Activated CD8-positive, alpha-beta T cell treated with anti-CD3 and anti-CD28 coated beads for 36 hours (primary cell): ENCODE results near the gene PRR18. TPM values are rescaled to one million over a fixed set of nuclear protein-coding genes. Genes with fewer than 3 reads are reported as not detected.

Experiments
- ATAC-seq: fragments of 200-7000 bp; cut with Tn5 transposase; one replicate; pipeline ENCODE4 v1.10.0; 2021; ENCODE audit warnings: mild to moderate bottlenecking, moderate library complexity
- CTCF ChIA-PET: fragments of 350-600 bp; sonication (Branson Sonifier 250); formaldehyde crosslinking; loops from one replicate; lab custom pipeline; 2021; ENCODE audit warnings: antibody characterized with exemption; lab: Charles Lee
- POLR2A ChIA-PET: fragments of 350-600 bp; sonication (Branson Sonifier 250); formaldehyde crosslinking; loops from one replicate; lab custom pipeline; 2021; ENCODE audit warnings: antibody characterized with exemption; lab: Charles Lee
- DNase-seq: peaks from one replicate; pipeline ENCODE4 v3.0.0-alpha.2; 2020
- H3K27ac Mint-ChIP-seq: one replicate; pipeline ENCODE4 v1.8.0; 2021; ENCODE audit warnings: mild to moderate bottlenecking, mixed read lengths
- H3K27me3 Mint-ChIP-seq: one replicate; pipeline ENCODE4 v1.8.0; 2021; ENCODE audit warnings: mixed read lengths
- H3K36me3 Mint-ChIP-seq: one replicate; pipeline ENCODE4 v1.8.0; 2021; ENCODE audit warnings: low read depth, mixed read lengths
- H3K4me1 Mint-ChIP-seq: one replicate; pipeline ENCODE4 v1.8.0; 2021; ENCODE audit warnings: low read depth, mixed read lengths
- H3K4me3 Mint-ChIP-seq: one replicate; pipeline ENCODE4 v1.8.0; 2021; ENCODE audit warnings: mild to moderate bottlenecking, moderate library complexity, mixed read lengths
- H3K9me3 Mint-ChIP-seq: one replicate; pipeline ENCODE4 v1.8.0; 2021; ENCODE audit warnings: mixed read lengths
- intact Hi-C: fragments of 100-400 bp; cut with micrococcal nuclease; formaldehyde crosslinking; loops from one replicate; pipeline ENCODE4 v1.10.0; 2022
- total RNA-seq, 2 experiments: library from RNA; stranded (reverse); gene quantifications; one replicate each; pipeline ENCODE4 v1.2.3, GENCODE V29; 2021
- TF ChIP-seq, protein P1 (sequence below): fragments of 200-600 bp; IDR thresholded peaks from one replicate; pipeline ENCODE4 v1.8.0; 2022; ENCODE audit warnings: antibody characterized with exemption, mild to moderate bottlenecking

Gene PRR18
- total RNA-seq, 2 experiments from 2014 or later: 0.23 to 0.27 TPM

DNA sequence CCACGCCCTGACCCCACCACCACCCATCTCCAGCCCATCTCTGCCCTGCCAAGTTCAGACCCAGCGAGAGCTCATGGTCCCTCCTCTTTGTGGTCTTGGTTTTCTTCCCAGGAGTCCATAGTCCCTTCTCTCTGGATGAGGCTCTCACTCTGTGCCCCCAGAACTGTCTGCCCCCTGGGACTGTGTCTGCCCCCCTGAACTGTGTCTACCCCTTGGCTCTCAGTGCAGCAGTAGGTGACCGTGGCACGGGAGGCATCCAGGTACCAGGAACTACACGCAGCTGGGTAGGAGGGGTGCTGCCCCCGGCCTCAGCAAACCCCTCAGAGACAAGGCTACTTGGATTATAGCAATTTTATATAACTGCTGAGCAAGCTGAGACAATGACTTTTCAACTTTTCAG, 23.6 kb downstream of the PRR18 start:
- H3K9me3 Mint-ChIP-seq: no peaks in the 10 kb centered on the region
- DNase-seq (no peak), ATAC-seq (no peak)
- CTCF ChIA-PET: interaction anchor here (0.9 to 2.2 kb wide), 3 partner anchors 9 to 115 kb away, joined by 3 to 10 read pairs (median 7); no protein-coding TSS in a partner anchor
- TF ChIP-seq, protein P1, sequence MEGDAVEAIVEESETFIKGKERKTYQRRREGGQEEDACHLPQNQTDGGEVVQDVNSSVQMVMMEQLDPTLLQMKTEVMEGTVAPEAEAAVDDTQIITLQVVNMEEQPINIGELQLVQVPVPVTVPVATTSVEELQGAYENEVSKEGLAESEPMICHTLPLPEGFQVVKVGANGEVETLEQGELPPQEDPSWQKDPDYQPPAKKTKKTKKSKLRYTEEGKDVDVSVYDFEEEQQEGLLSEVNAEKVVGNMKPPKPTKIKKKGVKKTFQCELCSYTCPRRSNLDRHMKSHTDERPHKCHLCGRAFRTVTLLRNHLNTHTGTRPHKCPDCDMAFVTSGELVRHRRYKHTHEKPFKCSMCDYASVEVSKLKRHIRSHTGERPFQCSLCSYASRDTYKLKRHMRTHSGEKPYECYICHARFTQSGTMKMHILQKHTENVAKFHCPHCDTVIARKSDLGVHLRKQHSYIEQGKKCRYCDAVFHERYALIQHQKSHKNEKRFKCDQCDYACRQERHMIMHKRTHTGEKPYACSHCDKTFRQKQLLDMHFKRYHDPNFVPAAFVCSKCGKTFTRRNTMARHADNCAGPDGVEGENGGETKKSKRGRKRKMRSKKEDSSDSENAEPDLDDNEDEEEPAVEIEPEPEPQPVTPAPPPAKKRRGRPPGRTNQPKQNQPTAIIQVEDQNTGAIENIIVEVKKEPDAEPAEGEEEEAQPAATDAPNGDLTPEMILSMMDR: no peak
- intact Hi-C loops: no loop called here
- H3K27me3 Mint-ChIP-seq: peaks cover 3% of the 10 kb centered on the region
- H3K36me3 Mint-ChIP-seq: no peaks in the 10 kb centered on the region
- POLR2A ChIA-PET: no interaction called here
- H3K27ac Mint-ChIP-seq: no peak overlapping the region
- no peaks in the 10 kb centered on the region for H3K4me1 Mint-ChIP-seq
- H3K4me3 Mint-ChIP-seq: no peak overlapping the region

DNA sequence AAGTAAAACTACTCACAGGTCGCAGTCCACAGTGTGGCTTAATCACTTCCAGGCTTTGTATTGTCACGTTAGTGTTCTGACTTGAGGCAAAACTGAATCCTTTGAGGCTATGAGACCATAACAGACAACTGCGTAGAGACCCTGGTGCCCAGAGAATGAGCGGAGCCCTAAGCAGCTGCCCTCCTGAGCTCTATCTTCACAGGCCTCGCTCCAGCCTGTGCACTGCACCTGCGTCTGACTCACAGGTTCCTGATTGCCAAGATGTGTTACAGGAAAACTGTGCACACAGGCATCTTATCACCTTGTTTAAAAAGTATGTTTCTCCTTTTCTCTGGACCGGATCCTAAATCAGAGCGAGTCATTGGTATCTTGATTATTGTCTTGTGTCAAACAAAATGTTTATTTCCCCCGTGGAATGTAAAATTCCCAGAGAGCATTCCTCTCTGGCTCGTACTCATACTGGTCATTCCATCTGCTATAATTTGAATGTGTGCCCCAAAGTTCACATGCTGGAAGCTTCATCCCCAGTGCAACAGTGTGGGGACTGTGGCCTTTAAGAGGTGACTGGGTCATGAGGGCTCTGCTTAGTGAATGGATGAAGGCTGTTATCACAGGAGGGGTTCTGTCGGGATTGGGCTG, 25.7 kb downstream of the PRR18 start:
- ChIA-PET POLR2A (no interaction called here), CTCF (interaction anchor here (0.7 to 1.3 kb wide), 2 partner anchors 12 to 118 kb away, joined by 3 to 7 read pairs; no protein-coding TSS in a partner anchor)
- Mint-ChIP-seq H3K4me1 (no peaks in the 10 kb centered on the region), H3K36me3 (no peaks in the 10 kb centered on the region), H3K27ac (no peak overlapping the region), H3K4me3 (no peak overlapping the region), H3K27me3 (peaks cover 3% of the 10 kb centered on the region), H3K9me3 (no peaks in the 10 kb centered on the region)
- ATAC-seq (no peak), DNase-seq (no peak)
- TF ChIP-seq, protein P1: no peak
- intact Hi-C loops: no loop called here

DNA sequence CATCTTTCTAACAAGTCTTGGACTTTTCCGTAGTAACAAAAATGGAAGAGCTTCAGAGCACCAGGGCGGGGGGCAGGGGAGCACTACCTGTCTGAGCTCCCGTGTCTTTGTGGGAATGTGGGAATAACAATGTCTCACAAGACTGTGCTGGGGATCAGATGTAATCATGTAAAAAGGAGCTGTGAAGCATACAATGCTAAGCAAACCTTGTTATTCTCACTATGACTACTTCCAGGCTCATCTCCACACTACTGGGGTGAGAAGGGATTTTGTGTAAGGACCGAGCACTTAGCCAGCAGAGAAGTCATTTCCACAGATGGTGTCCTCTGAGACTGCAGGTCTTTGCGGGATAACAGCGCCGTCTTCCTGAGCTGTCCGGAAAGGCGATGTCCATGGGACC, 27.1 kb downstream of the PRR18 start:
- Mint-ChIP-seq H3K9me3 (no peaks in the 10 kb centered on the region), H3K27me3 (peaks cover 3% of the 10 kb centered on the region), H3K4me3 (no peak overlapping the region), H3K4me1 (no peaks in the 10 kb centered on the region), H3K36me3 (no peaks in the 10 kb centered on the region), H3K27ac (no peak overlapping the region)
- ATAC-seq (no peak), DNase-seq (no peak)
- intact Hi-C loops: no loop called here
- CTCF ChIA-PET: interaction anchor here (0.7 to 1.9 kb wide), 7 partner anchors 11 to 119 kb away, joined by 3 to 7 read pairs (median 7); no protein-coding TSS in a partner anchor
- TF ChIP-seq, protein P1: no peak
- POLR2A ChIA-PET: interaction anchor here (0.9 kb wide), 1 partner anchor 34 kb away, joined by 4 read pairs; no protein-coding TSS in a partner anchor

DNA sequence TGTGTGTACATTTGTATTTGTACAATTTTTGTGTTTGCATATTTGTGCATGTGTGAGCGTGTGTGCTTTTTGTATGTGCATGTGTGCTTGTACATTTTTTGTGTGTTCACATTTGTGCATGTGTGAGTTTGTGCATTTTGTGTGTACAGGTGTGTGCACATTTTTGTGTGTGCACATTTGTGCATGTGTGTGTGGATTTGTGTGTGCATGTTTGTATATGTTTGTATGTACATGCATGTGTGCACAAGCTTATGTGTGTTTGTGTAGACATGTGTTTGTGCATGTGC, 28.9 kb downstream of the PRR18 start:
- Mint-ChIP-seq H3K4me3 (no peak overlapping the region), H3K27me3 (peaks cover 1% of the 10 kb centered on the region), H3K4me1 (peaks cover 6% of the 10 kb centered on the region), H3K9me3 (no peaks in the 10 kb centered on the region), H3K27ac (no peak overlapping the region), H3K36me3 (no peaks in the 10 kb centered on the region)
- ChIA-PET POLR2A (no interaction called here), CTCF (interaction anchor here (0.7 to 1.6 kb wide), 2 partner anchors 15 to 30 kb away, joined by 4 to 7 read pairs; no protein-coding TSS in a partner anchor)
- intact Hi-C loops: no loop called here
- DNase-seq (no peak), ATAC-seq (no peak)
- TF ChIP-seq, protein P1: no peak

DNA sequence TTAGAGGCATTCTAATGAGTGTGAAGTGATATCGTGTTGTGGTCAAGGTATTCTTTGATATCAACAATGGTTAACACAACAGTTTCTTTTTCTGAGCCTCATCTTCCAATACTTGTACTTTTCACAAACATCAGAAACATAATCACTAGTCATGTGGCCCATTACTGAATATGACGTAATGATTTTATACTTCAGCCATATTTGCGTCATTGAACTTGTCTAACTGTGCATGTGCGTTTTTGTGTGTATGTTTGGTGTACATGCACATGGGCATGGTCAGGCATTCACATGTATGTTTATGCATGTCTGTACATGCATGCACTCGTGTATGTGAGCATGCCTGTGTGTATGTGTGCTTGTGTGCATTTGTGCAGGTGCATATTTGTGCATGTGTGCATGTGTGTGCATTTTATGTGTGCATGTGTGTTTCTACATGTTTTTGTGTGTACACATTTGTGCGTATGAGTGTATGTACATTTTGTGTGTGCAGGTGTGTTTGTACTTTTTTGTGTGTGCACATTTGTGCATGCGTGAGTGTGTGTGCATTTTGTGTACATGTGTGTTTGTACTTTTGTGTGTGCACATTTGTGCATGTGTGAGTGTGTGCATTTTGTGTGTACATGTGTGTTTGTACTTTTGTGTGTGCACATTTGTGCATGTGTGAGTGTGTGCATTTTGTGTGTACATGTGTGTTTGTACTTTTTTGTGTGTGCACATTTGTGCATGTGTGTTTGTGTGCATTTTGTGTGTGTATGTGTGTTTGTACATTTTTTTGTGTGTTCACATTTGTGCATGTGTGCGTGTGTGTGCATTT, 29.4 kb downstream of the PRR18 start:
- Mint-ChIP-seq H3K9me3 (no peaks in the 10 kb centered on the region), H3K27ac (no peak overlapping the region), H3K4me1 (peaks cover 6% of the 10 kb centered on the region), H3K4me3 (no peak overlapping the region), H3K27me3 (peaks cover 1% of the 10 kb centered on the region), H3K36me3 (no peaks in the 10 kb centered on the region)
- no peak for ATAC-seq
- POLR2A ChIA-PET: no interaction called here
- intact Hi-C loops: no loop called here
- TF ChIP-seq, protein P1: no peak
- CTCF ChIA-PET: interaction anchor here (5.1 kb wide), 1 partner anchor 121 kb away, joined by 57 read pairs; no protein-coding TSS in a partner anchor
- DNase-seq: no peak
